HepG2 (cell line): Measurements from ENCODE around the gene GBGT1. TPM values are rescaled to one million over a fixed set of nuclear protein-coding genes. Genes with fewer than 3 reads are reported as not detected.

Source experiments
- ARNT ChIP-seq: fragments of 450-650 bp; IDR thresholded peaks from 2 replicates; pipeline ENCODE4 v1.6.1; 2017
- ATAD3A ChIP-seq: sonication (generic); formaldehyde crosslinking; IDR thresholded peaks from 2 replicates; pipeline ENCODE4 v1.4.0; 2020; ENCODE audit warnings: missing genetic modification reagents
- GLMP ChIP-seq: sonication (generic); formaldehyde crosslinking; IDR thresholded peaks from 2 replicates; pipeline ENCODE4 v1.9.0; 2021; ENCODE audit warnings: missing genetic modification reagents, mild to moderate bottlenecking, borderline replicate concordance
- HBP1 ChIP-seq: IDR thresholded peaks from 2 replicates; pipeline ENCODE4 v1.6.1; 2016; ENCODE audit warnings: low read depth, control low read depth
- HOXA5 ChIP-seq: sonication (generic); formaldehyde crosslinking; IDR thresholded peaks from 2 replicates; pipeline ENCODE4 v1.4.0; 2020; ENCODE audit warnings: missing genetic modification reagents
- ZNF407 ChIP-seq: sonication (generic); formaldehyde crosslinking; IDR thresholded peaks from one replicate; pipeline ENCODE4 v1.5.1; 2020; ENCODE audit warnings: mild to moderate bottlenecking, missing genetic modification reagents; ENCODE audit errors: not compliant biosample characterization
- ZNF574 ChIP-seq: sonication (generic); formaldehyde crosslinking; IDR thresholded peaks from 2 replicates; pipeline ENCODE4 v1.4.0; 2020; ENCODE audit warnings: missing genetic modification reagents
- ZUFSP ChIP-seq: sonication (generic); formaldehyde crosslinking; IDR thresholded peaks from 2 replicates; pipeline ENCODE4 v1.9.0; 2021; ENCODE audit warnings: missing genetic modification reagents, mild to moderate bottlenecking, borderline replicate concordance
- ZXDC ChIP-seq: sonication (generic); formaldehyde crosslinking; IDR thresholded peaks from 2 replicates; pipeline ENCODE4 v1.5.0; 2020; ENCODE audit warnings: mild to moderate bottlenecking, missing genetic modification reagents
- polyA plus RNA-seq, 8 experiments: library from polyadenylated mRNA; depleted of rRNA in 3 of 8; stranded (reverse) in 7 of 8; unstranded in 1 of 8; fragments of >200 nt; fragmentation: Illumina TruSeq in 4 of 8; extraction: Trizol in 4 of 8; gene quantifications; 2 replicates each; pipeline versions ENCODE4 v1.2.1 to v1.2.3, GENCODE V29; 2011 to 2016; ENCODE audit warnings: low read depth in 4 of 8, missing spikeins in 1 of 8, mixed read lengths in 1 of 8; ENCODE audit not compliant: insufficient read depth in 1 of 8
- total RNA-seq, 5 experiments: library from RNA; depleted of rRNA; stranded (reverse); fragments of >200 nt; fragmentation: Illumina TruSeq; extraction: Trizol; gene quantifications; 2 replicates each; pipeline ENCODE4 v1.2.3, GENCODE V29; 2016; ENCODE audit warnings: low read depth in 1 of 5

Gene GBGT1
- total and polyA plus RNA-seq, 2 of the 13 experiments (the other 11 are each of a cell fraction or from before 2014, with no cell fraction given), result not detected

GRCh38 chr9:133182151-133182550, 18.4 kb upstream of the GBGT1 start (continued):
- TF ChIP-seq ZUFSP (CRISPR knock-in tag) (no peak), GLMP (CRISPR knock-in tag) (no peak), ATAD3A (no peak), ZXDC (CRISPR knock-in tag) (no peak), HOXA5 (CRISPR knock-in tag) (no peak), ARNT (no peak), ZNF407 (CRISPR knock-in tag) (no peak), HBP1 (no peak), ZNF574 (CRISPR knock-in tag) (no peak)
